HG03064 (cell line): ENCODE data around the gene NINJ1.

ENCODE experiments used
- ATAC-seq: cut with Tn5 transposase; IDR thresholded peaks from one replicate; pipeline ENCODE4 v1.9.1; 2021; ENCODE audit warnings: low read depth; ENCODE audit not compliant: unreplicated experiment

Gene NINJ1, protein sequence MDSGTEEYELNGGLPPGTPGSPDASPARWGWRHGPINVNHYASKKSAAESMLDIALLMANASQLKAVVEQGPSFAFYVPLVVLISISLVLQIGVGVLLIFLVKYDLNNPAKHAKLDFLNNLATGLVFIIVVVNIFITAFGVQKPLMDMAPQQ

DNA sequence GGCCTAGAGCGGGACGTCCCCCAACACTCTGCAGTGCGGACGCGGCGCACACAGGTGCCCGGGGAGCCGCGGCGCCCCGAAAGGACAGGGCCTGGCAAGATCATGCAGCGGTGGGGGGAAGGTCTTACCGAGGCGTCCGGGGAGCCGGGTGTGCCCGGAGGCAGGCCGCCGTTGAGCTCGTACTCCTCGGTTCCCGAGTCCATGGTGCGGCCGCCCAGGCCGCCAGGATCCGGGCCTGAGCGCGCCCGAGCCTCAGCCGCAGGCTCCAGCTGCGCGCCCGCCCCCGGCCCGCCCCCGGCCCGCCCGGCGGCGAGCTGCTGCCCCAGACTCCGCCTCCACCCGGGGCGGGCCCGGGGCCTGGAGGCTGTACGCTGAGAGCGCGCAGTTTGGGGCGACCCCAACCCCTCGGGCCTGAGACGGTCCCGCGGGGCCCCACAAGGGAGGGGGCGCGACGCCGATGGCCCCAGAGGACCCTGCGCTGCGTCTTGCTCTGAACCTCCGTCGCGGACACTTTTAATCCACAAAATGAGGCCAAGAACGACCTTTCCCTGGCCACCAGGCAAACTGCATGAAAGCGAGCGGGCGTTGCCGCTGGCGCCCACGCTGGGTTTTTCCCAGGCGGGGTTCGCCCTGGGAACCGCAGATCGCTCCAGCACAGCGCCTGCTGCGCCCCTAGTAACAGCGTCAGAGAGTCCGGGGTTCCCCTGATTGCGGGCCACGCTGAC lies at the start of gene NINJ1:
Gene NINJ1 (minus strand): TSS at position 237 of the 725 bp plus-strand sequence. CDS start 34 bp downstream, at position 203.
- ATAC-seq: peak; percentile 65

DNA sequence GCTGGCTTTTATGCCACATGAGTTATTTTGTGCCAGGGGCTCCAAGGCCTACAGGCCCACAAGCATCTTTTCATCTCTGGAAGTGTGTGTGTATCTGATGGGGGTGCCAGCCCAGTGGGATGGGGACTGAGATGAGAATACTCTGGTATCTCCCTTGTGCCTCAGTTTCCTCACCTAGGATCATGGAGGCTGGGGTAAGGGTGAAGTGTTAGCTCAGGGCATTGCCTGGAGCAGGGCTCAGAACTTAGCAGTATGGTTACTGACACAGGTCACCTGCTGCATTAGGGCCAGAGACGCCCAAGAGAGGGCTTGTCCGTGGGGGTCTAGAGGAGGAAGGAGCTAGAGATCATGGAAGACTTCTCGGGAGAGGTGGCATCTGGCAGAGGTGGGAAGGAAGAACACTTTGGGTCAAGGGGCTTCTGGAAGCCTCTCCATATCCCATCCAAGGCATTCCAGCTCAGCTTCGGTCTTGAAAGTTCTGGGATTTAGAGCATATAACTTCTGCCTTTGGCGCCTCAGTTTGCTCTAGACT lies 49.1 kb upstream of the NINJ1 start:
- ATAC-seq: no peak

DNA sequence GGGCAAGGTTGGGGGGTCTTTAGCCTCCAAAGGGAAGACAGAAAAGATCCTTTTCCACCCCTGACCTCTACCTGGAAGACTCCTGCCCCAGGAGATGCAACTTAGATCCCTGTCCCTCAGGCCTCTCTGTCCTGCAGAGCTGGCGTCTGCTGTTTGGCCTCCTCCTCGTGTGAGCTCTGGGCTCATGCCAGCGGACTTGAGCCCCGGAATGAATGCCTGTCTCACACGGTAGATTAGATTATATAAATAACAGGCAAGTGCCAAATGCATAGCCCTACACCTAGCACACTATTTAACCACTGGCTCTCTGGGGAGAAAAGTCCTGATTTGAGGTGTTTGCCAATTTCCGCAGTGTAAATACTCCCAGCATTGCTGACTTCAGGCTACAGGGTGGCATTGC lies 48.5 kb upstream of the NINJ1 start:
- no peak for ATAC-seq

DNA sequence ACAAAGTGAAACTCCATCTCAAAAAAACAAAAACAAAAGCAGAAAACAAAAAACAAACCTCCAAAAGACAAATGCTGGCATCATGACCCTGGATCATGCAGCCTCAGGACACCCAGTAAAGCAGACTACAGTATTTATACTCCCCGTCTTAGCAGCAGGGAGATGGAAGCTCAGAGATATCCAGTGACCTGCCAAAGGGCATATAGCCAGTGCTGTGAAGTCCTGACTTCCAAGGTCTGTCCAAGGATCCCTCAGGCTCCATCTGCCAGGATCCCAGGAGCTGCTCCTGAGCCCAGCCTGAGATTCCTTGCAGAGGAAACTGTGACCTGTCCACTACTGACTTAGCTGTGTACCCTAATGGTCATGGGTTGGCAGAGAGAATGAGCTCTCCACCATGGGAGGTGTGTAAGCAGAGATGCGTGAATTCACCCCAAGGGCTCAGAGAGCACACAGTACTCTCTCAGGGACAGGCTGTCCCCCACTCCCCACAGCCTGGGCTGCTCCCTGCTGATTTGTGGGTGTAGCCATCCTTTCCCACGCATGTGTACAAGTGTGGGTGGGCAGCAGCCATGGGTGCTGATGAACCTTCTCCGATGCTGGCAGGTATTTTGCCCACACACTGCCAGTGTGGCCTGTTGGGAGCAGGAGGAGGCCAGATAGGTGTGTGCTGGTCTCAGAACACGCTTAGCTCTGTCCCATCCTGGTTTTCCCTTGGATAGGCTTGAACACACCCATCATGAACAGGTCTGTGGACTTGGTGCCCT lies 47.8 kb upstream of the NINJ1 start:
- no peak for ATAC-seq

DNA sequence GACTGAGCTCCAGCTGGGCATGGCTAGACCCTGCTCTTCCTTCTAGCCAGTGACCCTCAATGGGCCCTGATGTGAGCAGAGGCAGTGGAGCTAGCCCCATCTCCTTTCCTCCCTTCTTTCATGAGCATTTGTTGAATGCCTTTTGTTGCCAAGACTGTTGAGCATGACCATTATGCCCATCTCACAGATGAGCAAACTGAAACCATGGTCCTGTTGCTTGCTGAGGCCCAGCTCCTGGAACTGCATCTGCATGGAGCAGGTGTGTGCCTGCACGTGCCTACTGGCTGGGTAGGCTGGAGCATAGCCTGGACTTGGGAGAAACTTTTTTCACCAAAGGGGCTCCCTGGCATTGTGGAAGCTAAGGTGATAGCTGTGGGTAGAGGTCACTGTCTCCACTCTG lies 46.9 kb upstream of the NINJ1 start:
- no peak for ATAC-seq

DNA sequence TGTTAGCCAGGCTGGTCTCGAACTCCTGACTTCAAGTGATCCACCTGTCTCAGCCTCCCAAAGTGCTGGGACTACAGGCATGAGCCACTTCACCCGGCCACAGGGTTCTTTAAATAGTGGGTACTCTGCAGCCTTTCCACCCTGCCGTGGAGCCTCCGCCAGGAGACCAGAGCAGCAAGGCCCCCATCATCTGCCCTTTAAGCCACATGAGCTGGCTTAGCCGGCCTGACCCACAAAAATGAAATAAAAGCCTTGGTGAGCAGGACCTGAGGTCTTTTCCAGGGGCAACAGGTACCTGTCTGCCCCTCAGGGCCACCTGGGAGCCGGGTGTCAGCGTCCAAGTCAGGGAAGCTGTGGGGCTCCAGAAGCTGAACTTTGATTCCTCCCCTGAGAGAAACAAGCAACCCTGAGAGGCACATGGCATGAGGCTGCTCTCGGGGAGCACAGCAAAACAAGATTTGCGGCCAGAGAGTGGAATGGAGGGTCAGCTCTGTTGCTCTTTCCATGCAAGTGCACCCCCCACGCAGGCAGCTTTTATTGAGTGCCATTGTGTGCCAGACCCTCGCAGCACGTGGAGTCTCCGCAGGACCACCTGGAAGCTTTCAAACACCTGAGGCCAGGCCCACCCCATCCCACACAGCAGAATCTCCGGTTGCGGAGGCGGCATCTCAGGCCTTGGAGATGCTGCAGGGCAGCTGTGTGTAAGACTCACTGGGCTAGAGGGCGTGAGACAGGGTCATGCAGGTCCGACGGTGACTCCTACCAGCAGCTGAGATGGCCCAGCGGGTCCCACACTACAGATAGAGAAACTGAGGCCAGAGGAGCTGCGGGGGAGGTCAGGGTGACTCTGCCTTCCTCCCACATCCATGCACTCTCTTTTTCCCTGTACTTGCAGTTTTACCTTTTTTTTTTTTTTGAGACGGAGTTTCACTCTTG lies 45.1 kb upstream of the NINJ1 start:
- ATAC-seq: no peak

DNA sequence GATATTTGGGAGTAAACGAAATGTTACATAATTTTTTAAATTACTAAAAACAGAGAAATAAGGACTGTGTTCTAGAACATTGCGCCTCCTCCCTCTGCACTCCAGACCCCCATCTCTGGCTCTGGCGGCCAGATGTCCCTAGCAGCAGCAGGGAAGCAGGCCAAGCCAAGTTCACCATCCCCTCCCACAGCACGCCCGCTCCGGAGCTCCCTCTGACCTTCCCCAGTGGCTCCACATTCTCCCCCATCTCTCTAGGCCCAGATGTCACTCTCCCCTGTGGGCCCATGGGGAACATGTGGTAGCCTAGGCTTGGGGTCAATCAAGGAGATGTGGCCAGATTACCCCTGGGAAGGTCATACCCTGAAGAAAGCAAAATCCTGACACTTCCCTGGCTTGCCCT lies 43.6 kb upstream of the NINJ1 start:
- ATAC-seq: no peak

DNA sequence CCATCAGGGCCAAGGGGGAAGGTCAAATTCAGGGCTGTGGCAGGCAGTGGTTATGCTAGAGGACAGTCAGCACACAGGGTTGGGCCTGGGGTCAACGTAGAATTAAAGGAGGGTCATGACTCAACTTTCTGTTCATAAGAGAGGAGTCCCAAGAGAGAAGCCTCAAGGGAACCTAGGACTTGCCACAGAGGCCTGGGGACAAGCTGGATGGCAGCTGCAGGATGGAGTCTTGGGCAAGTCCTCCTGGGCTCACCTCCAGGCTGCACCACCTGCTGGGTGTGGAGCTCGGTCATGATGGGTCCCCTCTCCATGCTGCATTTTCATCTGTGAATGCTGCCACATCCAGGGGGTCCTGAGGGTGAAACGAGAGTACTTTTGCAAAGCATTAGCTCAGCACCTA lies 40.9 kb upstream of the NINJ1 start:
- no peak for ATAC-seq

DNA sequence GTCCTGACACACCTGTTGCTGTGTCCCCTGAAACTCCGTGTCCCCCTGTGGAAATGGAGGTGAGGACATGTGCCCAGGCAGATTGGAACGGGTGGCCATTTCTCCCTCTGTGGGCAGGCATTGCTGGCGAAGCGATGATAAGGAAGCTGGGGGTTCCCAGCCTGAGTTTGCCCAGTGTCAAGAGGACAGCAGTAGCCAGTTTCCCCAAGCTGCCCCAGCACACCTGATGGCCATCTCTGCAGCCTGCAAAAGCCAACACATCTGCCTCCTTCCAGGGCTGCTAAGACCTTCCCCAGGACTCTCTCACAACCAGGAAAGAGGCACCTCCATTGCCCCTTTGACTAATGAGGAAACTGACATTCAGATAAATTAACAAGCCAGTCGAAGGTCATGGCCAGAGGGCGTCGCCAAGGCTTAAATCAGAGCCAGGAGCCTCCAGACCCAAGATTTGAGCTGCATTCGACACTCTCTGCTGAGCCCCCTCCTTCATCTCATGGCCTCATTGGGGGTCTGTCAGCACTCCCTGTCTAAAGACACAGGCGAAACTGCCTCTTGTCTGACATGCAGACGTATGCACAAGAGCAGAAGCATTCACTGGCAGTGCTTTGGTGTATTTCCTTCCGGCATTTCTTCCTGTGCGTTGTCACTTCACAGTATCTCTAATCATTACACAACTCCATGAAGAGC lies 39.5 kb upstream of the NINJ1 start:
- no peak for ATAC-seq

DNA sequence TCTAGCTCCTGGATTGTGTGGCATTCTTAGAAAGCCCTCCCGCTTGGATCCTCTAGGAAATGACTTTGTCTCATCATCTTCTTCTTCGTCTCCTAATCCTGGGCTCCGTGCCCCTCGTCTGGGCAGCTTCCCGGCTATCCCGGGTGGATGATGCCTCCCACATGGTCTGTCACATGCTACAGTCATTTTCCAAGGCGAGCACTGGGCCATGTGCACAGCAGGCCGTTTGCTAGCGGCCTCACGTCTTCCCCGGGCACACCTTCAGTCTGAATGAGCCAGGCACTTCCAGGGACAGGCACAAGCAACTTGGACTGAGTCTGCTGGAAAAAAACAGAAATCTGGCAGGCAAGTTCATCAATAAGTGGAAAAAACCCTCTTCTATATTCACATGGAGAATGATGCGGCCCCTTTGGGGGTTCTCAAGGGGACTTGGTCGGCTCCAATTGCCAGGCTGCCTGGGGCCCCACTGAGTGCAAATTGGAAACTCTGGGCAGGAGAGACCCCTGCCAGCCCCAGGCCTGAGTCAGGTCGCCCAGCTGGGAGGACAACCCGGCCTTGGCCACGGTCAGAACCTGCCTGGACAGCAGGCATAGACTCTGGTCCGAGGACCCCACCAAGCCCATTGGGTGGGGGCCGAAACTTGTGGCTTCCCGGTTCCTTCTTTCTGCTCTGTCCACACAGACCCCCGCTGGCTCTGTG lies 38.8 kb upstream of the NINJ1 start:
- no peak for ATAC-seq

DNA sequence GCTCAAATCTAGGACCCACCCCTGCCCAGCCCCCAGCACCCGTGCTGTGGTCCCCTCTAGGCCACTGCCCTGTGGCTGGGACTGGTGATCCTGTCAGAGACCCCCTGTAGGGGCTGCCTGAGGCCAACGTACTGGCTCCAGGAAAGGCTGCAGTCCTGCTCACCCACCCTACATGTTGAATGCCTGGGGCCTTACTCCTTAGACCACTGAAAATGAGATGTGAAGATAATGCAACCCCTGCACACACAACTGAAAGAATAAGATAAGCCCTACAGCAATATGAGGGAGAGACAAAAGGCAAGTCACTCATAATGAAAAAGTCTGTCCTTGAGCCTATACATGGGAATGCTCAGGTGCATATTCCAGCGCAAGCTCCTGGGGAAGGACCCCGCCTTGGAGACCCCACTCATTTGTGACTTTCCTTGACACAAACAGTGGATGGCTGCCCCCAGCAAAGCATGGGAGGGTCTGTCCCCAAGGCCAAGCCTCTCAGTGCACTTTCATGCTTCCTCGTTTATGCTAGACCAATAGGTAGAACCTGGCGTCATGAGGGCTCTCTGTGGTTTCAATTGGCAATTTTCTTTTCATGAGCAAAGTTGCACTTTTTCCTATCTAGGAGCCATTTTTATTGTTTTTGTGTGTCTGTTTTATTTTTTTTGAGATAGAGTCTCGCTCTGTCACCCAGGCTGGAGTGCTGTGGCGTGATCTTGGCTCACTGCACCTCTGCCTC lies 37.4 kb upstream of the NINJ1 start:
- no peak for ATAC-seq

DNA sequence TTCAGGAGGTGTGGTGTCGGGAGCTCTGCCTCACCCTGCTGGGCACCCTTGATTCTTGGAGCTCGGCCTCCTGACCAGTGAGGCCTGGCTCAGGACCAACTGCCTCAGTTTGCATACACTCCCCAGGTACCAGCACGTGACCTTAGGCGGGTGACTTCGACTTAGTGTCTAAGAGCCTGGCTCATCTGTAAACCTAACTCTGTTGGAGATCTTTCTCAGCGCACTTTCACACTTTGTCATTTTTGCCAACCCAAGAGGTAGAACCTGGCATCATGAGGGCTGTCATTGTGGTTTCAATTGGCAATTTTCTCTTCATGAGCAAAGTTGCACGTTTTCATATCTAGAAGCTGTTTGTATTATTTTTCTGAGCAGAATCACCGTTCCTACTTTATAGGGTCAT lies 36.5 kb upstream of the NINJ1 start:
- ATAC-seq: no peak

DNA sequence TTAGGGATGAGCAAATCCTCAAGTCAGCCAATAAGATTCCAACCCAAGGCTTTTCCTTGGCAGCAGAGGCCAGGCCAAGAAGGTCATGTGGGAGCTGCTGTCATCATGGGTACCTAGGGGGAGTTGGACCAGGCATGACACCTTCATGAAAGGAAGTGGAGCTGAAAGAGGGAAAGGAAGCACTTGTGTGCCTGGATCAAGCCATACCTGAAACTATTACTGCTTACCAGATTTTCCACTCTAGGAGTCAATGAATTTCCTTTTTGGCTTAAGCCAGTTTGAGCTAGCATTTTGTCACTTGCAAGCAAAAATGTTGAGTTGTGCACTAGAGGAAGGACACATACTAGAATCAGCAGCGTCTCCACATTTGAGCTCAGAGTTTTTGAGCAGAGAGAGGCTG lies 35.4 kb upstream of the NINJ1 start:
- no peak for ATAC-seq

DNA sequence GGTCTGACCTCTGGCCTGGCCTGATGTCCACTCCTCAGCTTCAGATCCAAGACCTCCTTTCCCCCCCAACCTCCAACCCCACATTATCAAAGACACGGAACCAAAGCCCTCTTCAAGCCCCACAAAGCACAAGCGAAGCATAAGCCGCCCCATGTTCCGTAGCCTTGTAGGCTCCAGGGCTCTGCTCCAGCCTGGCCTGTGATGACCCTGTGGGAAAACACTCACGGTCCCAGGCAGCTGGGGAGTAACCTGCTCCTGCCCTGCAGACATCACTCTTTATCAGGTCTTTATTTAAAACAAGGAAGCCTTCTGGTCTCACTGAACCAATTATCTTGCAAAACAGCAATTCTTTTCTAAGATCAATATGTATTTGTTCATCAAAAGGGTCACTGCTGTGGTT lies 34.5 kb upstream of the NINJ1 start:
- ATAC-seq: no peak

DNA sequence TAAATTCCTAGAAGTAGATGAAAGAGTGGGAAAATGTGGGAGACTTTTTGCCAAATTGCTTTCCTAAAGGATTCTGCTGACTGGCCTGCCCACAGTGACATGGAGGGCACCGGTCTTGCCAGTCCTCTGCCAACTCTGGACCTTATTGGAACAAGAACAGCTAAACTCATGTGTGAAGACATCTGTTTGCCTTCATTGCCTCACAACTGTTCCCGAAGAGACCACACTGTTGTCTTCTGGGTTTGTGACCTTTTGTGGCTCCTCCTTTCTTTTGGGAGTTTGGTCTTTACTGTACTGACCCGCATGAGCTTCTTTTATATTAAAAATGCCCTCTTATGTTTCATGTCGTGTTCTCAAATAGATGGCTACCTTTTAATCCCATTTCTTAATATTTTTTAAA lies 33.8 kb upstream of the NINJ1 start:
- no peak for ATAC-seq

DNA sequence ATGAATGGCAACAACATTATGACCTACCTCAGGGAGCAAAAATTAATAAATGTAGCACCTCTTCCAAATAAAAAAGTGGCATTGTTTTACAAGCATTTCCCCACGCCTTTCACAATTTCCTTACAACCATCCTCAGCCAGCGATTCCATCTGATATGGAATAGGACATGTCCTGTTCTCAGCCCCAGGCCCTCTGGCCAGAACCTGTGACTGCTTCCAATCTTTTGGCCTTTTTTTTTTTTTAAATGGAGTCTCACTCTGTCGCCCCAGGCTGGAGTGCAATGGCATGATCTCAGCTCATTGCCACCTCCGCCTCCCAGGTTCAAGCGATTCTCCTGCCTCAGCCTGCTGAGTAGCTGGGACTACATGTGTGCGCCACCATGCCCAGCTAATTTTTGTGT lies 33.1 kb upstream of the NINJ1 start:
- ATAC-seq: no peak

DNA sequence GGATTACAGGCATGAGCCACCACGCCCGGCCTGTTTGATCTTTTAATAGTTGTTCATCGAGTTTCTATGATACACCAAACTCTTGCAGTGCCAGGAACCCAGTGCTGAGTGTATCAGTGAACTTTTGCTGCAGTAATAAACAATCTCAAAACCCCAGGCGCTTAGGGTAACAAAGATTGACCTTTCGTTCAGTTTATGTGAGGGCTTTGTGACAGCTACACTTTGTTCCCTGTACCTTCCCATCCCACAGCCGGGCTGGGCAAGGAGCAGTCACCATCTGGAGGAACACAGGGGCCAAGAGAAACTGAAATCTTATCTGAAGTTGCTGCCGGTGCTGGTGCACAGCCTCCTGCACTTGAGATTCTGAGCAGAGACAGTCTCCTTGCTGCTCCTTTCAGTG lies 32.6 kb upstream of the NINJ1 start:
- ATAC-seq: no peak

DNA sequence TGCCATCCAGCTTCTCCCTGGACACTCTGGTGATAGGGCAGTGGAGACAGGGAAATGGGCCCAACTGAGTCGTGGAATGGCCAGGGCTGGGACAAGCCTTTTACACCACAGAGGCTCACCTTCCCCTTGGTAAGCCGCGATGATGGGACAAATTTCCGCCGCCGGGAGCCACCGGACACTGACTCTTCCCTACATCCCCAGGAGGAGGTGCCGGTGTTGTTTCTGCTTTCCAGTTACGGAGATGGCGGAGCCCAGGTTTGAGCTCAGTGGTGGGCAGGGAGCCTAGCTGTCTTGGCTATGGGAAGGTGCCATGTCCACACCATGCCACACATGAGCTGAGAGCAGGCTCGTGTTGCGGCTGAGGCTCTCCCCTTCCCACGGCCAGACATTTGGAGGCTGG lies 30.0 kb upstream of the NINJ1 start:
- ATAC-seq: no peak
